Aorta (tissue), 5 donors: ENCODE results near the gene HSPB9. TPM values are rescaled to one million over a fixed set of nuclear protein-coding genes. Genes with fewer than 3 reads are reported as not detected.

Experiments used
- ATAC-seq: fragments of 200-7000 bp; cut with Tn5 transposase; one replicate; pipeline ENCODE4 v1.9.1; 2022; ENCODE audit warnings: moderate library complexity; ENCODE audit not compliant: low FRiP score
- DNase-seq, 2 donors: peaks; one replicate each; pipeline ENCODE4 v3.0.0-alpha.2; 2020
- H3K27ac ChIP-seq, 2 donors: one replicate each; pipeline ENCODE4 v1.5.1; 2013; ENCODE audit warnings: low read length in 2 of 2, mild to moderate bottlenecking in 2 of 2, moderate library complexity in 2 of 2, control low read depth in 1 of 2, inconsistent platforms in 1 of 2, low read depth in 1 of 2
- H3K27me3 ChIP-seq, 2 donors: one replicate each; pipeline ENCODE4 v1.6.1; 2013; ENCODE audit warnings: control low read depth in 1 of 2, low read length in 1 of 2, mild to moderate bottlenecking in 1 of 2, moderate library complexity in 1 of 2; ENCODE audit not compliant: insufficient read depth in 2 of 2, control insufficient read depth in 1 of 2
- H3K36me3 ChIP-seq, 2 donors: one replicate each; pipeline ENCODE4 v1.6.1; 2013; ENCODE audit warnings: control low read depth in 1 of 2, low read length in 1 of 2, mild to moderate bottlenecking in 1 of 2; ENCODE audit not compliant: insufficient read depth in 2 of 2, control insufficient read depth in 1 of 2
- H3K4me1 ChIP-seq, 2 donors: one replicate each; pipeline ENCODE4 v1.6.1; 2013; ENCODE audit warnings: low read length in 2 of 2, control low read depth in 1 of 2, mild to moderate bottlenecking in 1 of 2, moderate library complexity in 1 of 2; ENCODE audit not compliant: insufficient read depth in 2 of 2, control insufficient read depth in 1 of 2
- H3K4me3 ChIP-seq, 2 donors: one replicate each; pipeline ENCODE4 v1.5.1; 2013; ENCODE audit warnings: low read length in 2 of 2, control low read depth in 1 of 2, mild to moderate bottlenecking in 1 of 2
- H3K9me3 ChIP-seq: one replicate; pipeline ENCODE4 v1.6.1; 2013; ENCODE audit warnings: mild to moderate bottlenecking, low read length; ENCODE audit not compliant: control insufficient read depth
- WGBS, 2 donors: extraction: QIAGEN DNeasy Blood & Tissue Kit; methylation state at CpG; one replicate each; pipeline ENCODE4 v1.1.7; 2013; 5-methylcytosine and 5-hydroxymethylcytosine counted together
- intact Hi-C, 2 donors: fragments of 100-400 bp; cut with DNase I; formaldehyde crosslinking; loops; one replicate each; pipeline versions ENCODE4 v1.14.2 to v1.15.0; 2022
- polyA plus RNA-seq, 2 donors: library from polyadenylated mRNA; stranded (reverse); fragments of 200-250 nt; gene quantifications; one replicate each; pipeline ENCODE4 v1.2.3, GENCODE V29; 2013
- total RNA-seq, 2 donors: library from RNA; stranded (reverse); fragmentation: NEBNext Ultra II Directional; extraction: Animal tissue kit (Norgen Biotek cat#: 25700); gene quantifications; one replicate each; pipeline ENCODE4 v1.2.1, GENCODE V29; 2021
- donor health status: healthy with polysubstance abuse.
- donor health status: Bipolar disorder and iron deficiency.
- donor health status: DM: no; HTN: no; CAD: no.
- donor health status: DM: no; HTN: no; CAD: no.
- donor health status: DM: yes; HTN: yes; CAD: no.

Gene HSPB9
- total and polyA plus RNA-seq, 4 donors, result 0.15 to 0.63 TPM; not detected in 2

DNA sequence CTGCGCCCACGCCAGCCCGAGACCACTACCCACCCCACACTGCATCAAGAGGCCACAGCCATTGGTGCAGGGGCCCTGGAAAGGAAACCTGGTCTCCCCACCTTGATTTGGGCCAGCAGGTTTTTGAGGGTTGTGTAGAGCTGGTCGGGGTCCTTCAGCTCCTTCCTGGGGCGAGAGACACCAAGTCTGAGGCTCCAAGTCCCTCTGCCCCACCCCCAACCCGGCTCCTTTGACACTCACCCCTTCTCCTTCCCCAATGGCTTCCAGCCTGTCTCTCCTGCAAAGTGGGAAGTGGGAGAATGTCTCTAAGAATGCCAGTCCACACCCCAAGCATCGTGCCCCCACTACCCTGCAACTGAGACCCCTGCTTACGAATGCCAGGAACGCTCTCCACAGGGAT lies 8.5 kb upstream of the HSPB9 start:
- Histone ChIP-seq H3K36me3 (no peaks in the 10 kb centered on the region), H3K4me1 (no peaks in the 10 kb centered on the region), H3K27me3 (no peaks in the 10 kb centered on the region), H3K27ac (no peak overlapping the region), H3K4me3 (no peak overlapping the region), H3K9me3 (no peaks in the 10 kb centered on the region)
- DNase-seq (no peak), ATAC-seq (no peak)
- 90 to 92% methylated on average over 9 of the region's 9 CpGs for WGBS, 2 donors
- intact Hi-C loops, result loop anchor here in 1 of 2 donors (5.0 kb wide), 1 partner anchor 147 kb away; the partner anchor contains the start of gene CNP

DNA sequence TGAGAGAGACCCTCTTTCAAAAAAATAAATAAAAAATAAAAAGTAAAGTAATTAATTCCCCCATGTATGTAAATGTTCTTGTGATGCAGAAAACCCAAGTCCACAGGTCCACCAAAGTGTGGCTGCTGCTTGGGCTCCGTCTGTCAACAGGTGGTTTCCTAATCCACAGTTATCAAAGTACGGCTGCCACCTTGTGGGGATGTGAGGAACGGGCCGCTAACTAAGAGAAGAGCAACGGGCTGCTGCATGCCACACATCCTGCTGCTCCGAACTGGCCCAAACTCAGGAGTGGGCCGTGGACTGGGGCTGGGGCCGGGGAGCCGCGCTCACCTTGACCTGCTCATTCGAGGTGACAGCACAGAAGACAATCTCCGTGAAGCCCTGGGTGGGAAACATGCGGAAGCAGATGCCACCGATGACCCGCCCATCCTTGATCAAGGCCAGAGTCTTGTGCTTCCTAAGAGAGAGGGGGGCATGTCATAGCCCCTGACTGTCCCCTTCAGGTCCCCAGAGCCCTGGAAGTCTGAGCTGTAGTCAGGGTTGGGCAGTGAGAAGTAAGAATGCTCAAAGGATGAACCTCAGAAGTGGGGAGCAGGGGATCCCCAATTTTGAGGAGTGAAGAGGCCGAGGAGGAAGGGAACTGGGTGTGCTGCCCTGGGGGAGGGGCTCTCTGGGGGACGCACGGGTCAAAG lies 5.8 kb upstream of the HSPB9 start:
- intact Hi-C loops, result loop anchor here (2.0 to 5.0 kb wide), 4 partner anchors 50 to 154 kb away; no protein-coding TSS in a partner anchor
- no peak overlapping the region for H3K4me3 ChIP-seq
- H3K27me3 ChIP-seq, result no peaks in the 10 kb centered on the region
- no peaks in the 10 kb centered on the region for H3K4me1 ChIP-seq
- DNase-seq (peak; percentile 84 to 92), ATAC-seq (no peak)
- no peaks in the 10 kb centered on the region for H3K36me3 ChIP-seq
- WGBS, 2 donors, result 34 to 37% methylated on average over 18 of the region's 18 CpGs
- H3K27ac ChIP-seq, result no peak overlapping the region
- H3K9me3 ChIP-seq, result no peaks in the 10 kb centered on the region

DNA sequence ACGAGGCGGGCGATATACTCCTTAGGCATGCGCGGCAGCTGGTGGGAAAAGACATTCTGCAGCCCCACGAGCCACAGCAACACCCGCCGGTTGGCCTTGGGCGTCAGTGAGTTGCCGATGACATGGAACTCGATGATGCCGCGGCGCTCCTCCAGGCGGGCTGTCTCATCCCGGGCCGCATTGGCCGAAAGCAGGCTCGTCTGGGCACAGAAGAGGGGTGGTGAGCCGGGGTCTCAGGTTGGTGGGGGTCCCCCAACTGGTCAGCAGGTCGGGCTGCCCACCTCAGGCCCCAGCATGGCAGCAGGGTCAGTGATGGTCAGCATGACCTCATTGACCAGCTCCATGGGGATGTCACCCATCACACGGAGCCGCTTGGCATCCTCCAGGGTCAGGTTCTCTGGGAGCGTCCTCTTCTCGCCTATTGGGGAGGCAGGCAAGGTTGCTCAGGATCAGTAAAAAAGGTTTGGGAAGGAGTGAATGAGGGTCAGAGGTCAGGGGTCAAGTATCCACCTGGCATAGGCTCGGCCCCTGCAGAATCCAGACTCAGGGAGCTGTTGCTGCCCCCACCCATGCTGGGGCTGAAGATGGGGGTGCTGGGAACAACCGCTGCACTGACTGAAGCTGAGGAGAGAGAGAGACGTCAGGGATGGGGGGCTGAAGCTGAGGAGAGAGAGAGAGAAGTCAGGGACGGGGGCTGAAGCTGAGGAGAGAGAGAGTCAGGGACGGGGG lies 5.0 kb upstream of the HSPB9 start:
- WGBS, 2 donors, result 86 to 87% methylated on average over 26 to 30 of the region's 30 CpGs
- H3K36me3 ChIP-seq, result no peaks in the 10 kb centered on the region
- H3K9me3 ChIP-seq, result no peaks in the 10 kb centered on the region
- H3K27ac ChIP-seq, result no peak overlapping the region
- intact Hi-C loops, result loop anchor here (2.0 to 5.0 kb wide), 4 partner anchors 50 to 155 kb away; no protein-coding TSS in a partner anchor
- no peak for ATAC-seq
- H3K4me1 ChIP-seq, result no peaks in the 10 kb centered on the region
- no peak for DNase-seq
- H3K27me3 ChIP-seq, result no peaks in the 10 kb centered on the region
- no peak overlapping the region for H3K4me3 ChIP-seq

DNA sequence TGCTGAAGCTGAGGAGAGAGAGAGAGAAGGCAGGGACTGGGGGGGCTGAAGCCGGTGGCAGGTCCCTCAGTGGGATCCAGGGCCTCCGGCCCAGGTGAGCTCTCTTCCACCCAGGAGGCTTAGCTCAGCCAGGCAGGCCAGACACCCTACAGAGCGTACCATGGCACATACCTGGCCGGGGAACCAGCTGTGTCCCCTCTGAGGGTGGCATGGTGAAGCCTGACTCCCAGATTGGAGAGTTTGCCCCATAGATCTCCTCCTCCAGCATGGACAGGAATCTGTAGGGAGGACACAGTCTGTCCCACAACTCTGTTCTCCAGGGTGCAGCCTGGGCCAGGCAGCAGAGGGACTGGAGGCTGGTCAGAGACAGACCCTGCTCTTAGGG lies 4.5 kb upstream of the HSPB9 start:
- intact Hi-C loops, result loop anchor here (5.0 kb wide), 2 partner anchors 51 to 91 kb away; no protein-coding TSS in a partner anchor

DNA sequence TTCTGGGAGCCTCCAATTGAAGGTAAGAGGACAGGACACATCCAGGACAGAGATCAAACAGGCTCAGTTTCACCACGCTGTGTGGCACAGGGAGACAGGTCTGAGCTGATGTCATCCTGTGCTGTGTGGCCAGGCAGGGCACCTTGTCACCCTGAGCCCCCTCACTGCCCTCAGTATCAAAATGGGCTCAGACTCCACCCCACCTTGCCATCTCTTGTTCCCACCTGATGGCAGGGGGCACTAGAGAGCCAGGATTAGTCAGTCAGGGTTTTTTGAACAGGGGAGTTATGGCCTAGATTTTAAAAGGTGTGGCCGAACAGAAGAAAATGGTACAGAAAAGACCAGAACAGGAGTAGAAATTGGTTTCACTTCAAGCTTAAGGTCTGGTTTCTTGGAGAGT lies 4.1 kb upstream of the HSPB9 start:
- no peak for ATAC-seq
- H3K4me1 ChIP-seq, result no peaks in the 10 kb centered on the region
- intact Hi-C loops, result loop anchor here (5.0 kb wide), 2 partner anchors 51 to 91 kb away; no protein-coding TSS in a partner anchor
- no peaks in the 10 kb centered on the region for H3K9me3 ChIP-seq
- no peaks in the 10 kb centered on the region for H3K36me3 ChIP-seq
- H3K27ac ChIP-seq, result no peak overlapping the region
- H3K4me3 ChIP-seq, result no peak overlapping the region
- H3K27me3 ChIP-seq, result no peaks in the 10 kb centered on the region
- no peak for DNase-seq
- 78% methylated on average over 2 of the region's 2 CpGs for WGBS, 2 donors

More for the DNA sequence above, 4.5 kb upstream of the HSPB9 start:
- ATAC-seq, result no peak
- H3K36me3 ChIP-seq, result no peaks in the 10 kb centered on the region
- DNase-seq, result no peak
- WGBS, 2 donors, result 88 to 90% methylated on average over 4 of the region's 4 CpGs
- H3K9me3 ChIP-seq, result no peaks in the 10 kb centered on the region
- no peaks in the 10 kb centered on the region for H3K27me3 ChIP-seq
- H3K4me1 ChIP-seq, result no peaks in the 10 kb centered on the region
- H3K27ac ChIP-seq, result no peak overlapping the region
- no peak overlapping the region for H3K4me3 ChIP-seq

DNA sequence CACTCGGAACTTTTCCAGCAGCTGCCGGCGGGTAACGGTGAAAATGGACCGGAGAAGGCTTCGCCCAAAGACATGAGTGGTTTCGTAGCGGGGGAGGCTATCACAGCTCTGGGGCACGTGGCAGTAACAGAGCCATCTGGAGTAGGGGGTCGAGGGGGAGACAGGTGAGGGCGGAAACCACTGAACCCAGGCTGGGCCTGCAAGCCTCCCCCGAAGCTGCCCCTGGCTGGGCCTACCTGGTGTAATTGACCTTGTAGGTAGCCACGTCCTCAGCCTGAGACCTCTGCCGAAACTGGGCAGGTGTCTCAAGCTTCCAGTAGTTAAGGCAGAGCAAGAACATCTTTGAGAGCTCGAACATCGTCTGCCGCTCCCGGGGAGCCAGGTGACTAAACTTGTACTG lies 3.3 kb upstream of the HSPB9 start:
- Histone ChIP-seq H3K36me3 (no peaks in the 10 kb centered on the region), H3K4me1 (no peaks in the 10 kb centered on the region), H3K27ac (no peak overlapping the region), H3K27me3 (no peaks in the 10 kb centered on the region), H3K9me3 (no peaks in the 10 kb centered on the region), H3K4me3 (no peak overlapping the region)
- intact Hi-C loops, result loop anchor here (5.0 kb wide), 2 partner anchors 52 to 92 kb away; no protein-coding TSS in a partner anchor
- ATAC-seq (no peak), DNase-seq (no peak)
- 91 to 94% methylated on average over 18 of the region's 18 CpGs for WGBS, 2 donors

DNA sequence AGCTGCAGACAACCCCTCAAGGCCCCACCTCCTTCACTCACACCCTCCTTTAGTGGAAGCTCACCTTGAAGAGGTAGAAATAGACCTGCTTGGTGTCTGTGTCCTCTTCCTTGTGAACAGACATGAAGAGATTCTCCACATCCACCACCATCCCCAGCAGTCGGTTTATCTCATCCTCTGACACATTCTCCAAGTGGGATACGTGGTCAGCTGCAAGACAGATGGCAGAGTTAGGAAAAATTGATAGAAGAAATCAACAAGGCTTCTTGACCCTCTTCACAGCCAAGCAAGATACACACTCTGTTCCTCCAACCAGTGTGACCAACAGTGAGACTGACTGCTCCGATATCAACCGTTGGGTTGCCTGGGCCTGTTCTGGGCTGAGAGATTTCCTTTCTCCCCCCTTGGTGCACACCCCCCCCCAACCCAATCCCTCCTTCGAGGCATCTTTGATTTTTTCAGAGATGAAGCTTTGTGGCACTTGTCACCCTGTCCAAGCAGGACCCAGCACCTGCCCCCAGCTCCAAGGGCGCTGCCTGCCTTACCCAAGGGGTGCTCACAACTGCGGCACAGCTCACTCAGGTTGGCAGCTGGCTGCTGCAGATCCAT lies 2.3 kb upstream of the HSPB9 start:
- no peaks in the 10 kb centered on the region for H3K9me3 ChIP-seq
- H3K27ac ChIP-seq, result no peak overlapping the region
- ATAC-seq (no peak), DNase-seq (no peak)
- 46 to 52% methylated on average over 7 of the region's 7 CpGs for WGBS, 2 donors
- H3K4me1 ChIP-seq, result no peaks in the 10 kb centered on the region
- intact Hi-C loops, result no loop called here
- no peak overlapping the region for H3K4me3 ChIP-seq
- H3K36me3 ChIP-seq, result peaks cover 0 to 2% of the 10 kb centered on the region in 2 donors
- no peaks in the 10 kb centered on the region for H3K27me3 ChIP-seq

DNA sequence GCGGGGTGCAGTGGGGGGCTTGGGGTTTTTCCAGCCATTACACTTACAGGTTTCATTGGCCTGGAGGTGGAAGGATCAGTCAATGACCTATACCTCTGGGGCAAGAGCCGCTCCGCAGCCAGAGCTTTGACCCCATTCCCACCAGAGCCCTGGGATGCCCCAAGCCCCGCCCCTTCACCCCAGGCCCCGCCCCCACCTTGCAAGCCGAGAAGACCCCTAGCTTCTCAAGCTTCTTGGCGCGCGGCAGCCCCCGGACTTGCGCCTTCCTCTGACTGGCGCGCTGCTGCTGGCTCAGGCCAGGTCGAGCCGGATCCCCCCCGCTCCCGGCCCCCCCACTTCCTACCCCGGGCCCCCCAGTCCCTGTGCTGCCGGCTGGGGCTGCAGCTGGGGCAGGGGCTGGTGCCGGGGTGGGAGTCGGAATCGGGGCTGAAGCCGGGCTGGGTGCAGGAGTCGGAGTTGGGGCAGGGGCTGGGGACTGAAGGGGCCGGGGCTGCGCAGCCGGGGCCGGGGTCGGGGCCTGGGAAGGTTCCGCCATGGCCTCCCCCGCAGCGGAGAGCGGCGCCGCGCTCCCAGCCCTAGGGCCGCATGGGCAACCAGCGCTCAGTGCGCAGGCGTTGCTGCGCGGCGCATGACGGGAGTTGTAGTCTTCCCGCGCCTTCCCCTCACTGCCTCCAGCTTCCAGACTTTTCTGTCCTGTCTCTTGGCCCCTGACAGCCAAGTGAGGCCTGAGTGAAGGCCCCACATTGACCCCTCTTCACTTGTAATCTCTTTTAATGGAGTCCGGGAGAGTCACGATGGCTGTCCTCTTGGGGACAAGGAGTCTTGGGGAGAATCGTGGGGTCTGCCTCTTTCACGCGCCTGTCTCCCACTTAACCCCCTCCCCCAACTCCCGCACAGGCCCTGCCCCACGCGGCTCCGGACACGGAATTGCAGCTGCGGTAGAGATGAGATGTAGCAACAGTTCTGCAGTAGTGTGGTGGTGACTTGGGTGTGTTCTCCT lies 1.5 kb upstream of the HSPB9 start, which contains the start of gene KAT2A:
Gene KAT2A (minus strand): TSS at position 598 of the 1,000 bp plus-strand sequence. CDS start 63 bp downstream, at position 535.
- ATAC-seq, result peak; percentile 87
- H3K9me3 ChIP-seq, result no peaks in the 10 kb centered on the region
- no peaks in the 10 kb centered on the region for H3K27me3 ChIP-seq
- H3K27ac ChIP-seq, result no peak within 1 kb of the TSS
- 6 to 7% methylated on average over 41 to 57 of the region's 57 CpGs for WGBS, 2 donors
- H3K4me1 ChIP-seq, result no peaks in the 10 kb centered on the region
- H3K36me3 ChIP-seq, result peaks cover 0 to 5% of the 10 kb centered on the region in 2 donors
- H3K4me3 ChIP-seq, result peak within 1 kb of the TSS; percentile 86 to 93
- intact Hi-C loops, result no loop called here
- peak; percentile 89 to 93 for DNase-seq
